HEK293 (cell line): ENCODE results near the gene PAAF1.

Experiments used
- CTCF ChIA-PET: fragments of 350-600 bp; formaldehyde crosslinking; extraction: SDS; loops from one replicate; lab custom pipeline; 2021; ENCODE audit warnings: antibody characterized with exemption; lab: Yijun Ruan, JAX
- POLR2A ChIA-PET: fragments of 300-600 bp; formaldehyde crosslinking; extraction: SDS; loops from one replicate; lab custom pipeline; 2020; ENCODE audit warnings: antibody characterized with exemption, inconsistent platforms; lab: Yijun Ruan, JAX
- H3K27ac ChIP-seq: fragments of 200-500 bp; sonication (Bioruptor generic); 2 replicates; pipeline ENCODE4 v1.5.1; 2014; ENCODE audit warnings: low read depth, low read length, control low read depth, inconsistent platforms; ENCODE audit errors: extremely low read depth
- H3K36me3 ChIP-seq, 2 experiments: fragments of 200-500 bp in 1 of 2; sonication (Bioruptor generic) in 1 of 2; 1 replicate in 1 of 2; 2 replicates in 1 of 2; pipeline ENCODE4 v1.5.1; 2014 to 2017; ENCODE audit warnings: inconsistent platforms in 2 of 2, low read length in 2 of 2; ENCODE audit not compliant: control insufficient read depth in 2 of 2, insufficient read depth in 1 of 2
- H3K4me1 ChIP-seq: fragments of 200-500 bp; sonication (Bioruptor generic); 2 replicates; pipeline ENCODE4 v1.5.1; 2014; ENCODE audit warnings: mild to moderate bottlenecking, low read length, inconsistent platforms; ENCODE audit not compliant: control insufficient read depth, insufficient read depth
- H3K4me3 ChIP-seq: 2 replicates; pipeline ENCODE4 v1.5.1; 2011; ENCODE audit warnings: low read depth, mild to moderate bottlenecking, control low read depth, low read length, moderate library complexity
- H3K9me3 ChIP-seq: fragments of 200-500 bp; sonication (Bioruptor generic); 2 replicates; pipeline ENCODE4 v1.5.1; 2014; ENCODE audit warnings: low read depth, low read length, inconsistent platforms; ENCODE audit not compliant: control insufficient read depth, insufficient read depth
- GLIS1 ChIP-seq: fragments of 450-650 bp; formaldehyde crosslinking; IDR thresholded peaks from 2 replicates; pipeline ENCODE4 v1.5.1; 2016; ENCODE audit warnings: missing biosample characterization, missing genetic modification characterization
- SETDB1 ChIP-seq: IDR thresholded peaks from one replicate; pipeline ENCODE4 v1.6.1; 2017; ENCODE audit warnings: mild to moderate bottlenecking, low read length, moderate library complexity, mixed read lengths; ENCODE audit not compliant: insufficient read length
- SP3 ChIP-seq: fragments of 450-650 bp; formaldehyde crosslinking; IDR thresholded peaks from 2 replicates; pipeline ENCODE4 v1.5.1; 2016; ENCODE audit warnings: missing biosample characterization, missing genetic modification characterization
- SP7 ChIP-seq: fragments of 450-650 bp; formaldehyde crosslinking; IDR thresholded peaks from 2 replicates; pipeline ENCODE4 v1.5.1; 2016; ENCODE audit warnings: missing biosample characterization, missing genetic modification characterization
- WT1 ChIP-seq: fragments of 450-650 bp; formaldehyde crosslinking; IDR thresholded peaks from 2 replicates; pipeline ENCODE4 v1.5.1; 2016; ENCODE audit warnings: missing biosample characterization, missing genetic modification characterization
- ZFHX2 ChIP-seq: fragments of 450-650 bp; formaldehyde crosslinking; conservative IDR thresholded peaks from 2 replicates; pipeline ENCODE4 v1.5.1; 2016; ENCODE audit warnings: missing biosample characterization, missing genetic modification characterization
- ZFP3 ChIP-seq: fragments of 450-650 bp; formaldehyde crosslinking; IDR thresholded peaks from 2 replicates; pipeline ENCODE4 v1.5.1; 2016; ENCODE audit warnings: low read depth, missing biosample characterization, missing genetic modification characterization
- ZNF138 ChIP-seq: fragments of 450-650 bp; formaldehyde crosslinking; IDR thresholded peaks from 2 replicates; pipeline ENCODE4 v1.5.1; 2016; ENCODE audit warnings: missing biosample characterization, missing genetic modification characterization, borderline replicate concordance
- ZNF146 ChIP-seq: fragments of 450-650 bp; formaldehyde crosslinking; IDR thresholded peaks from 2 replicates; pipeline ENCODE4 v1.5.1; 2016; ENCODE audit warnings: missing biosample characterization, missing genetic modification characterization
- ZNF19 ChIP-seq: fragments of 450-650 bp; formaldehyde crosslinking; IDR thresholded peaks from 2 replicates; pipeline ENCODE4; 2016; ENCODE audit warnings: missing biosample characterization, missing genetic modification characterization, low read depth
- ZNF202 ChIP-seq: fragments of 450-650 bp; formaldehyde crosslinking; IDR thresholded peaks from 2 replicates; pipeline ENCODE4 v1.5.1; 2016; ENCODE audit warnings: missing biosample characterization, missing genetic modification characterization, borderline replicate concordance
- ZNF214 ChIP-seq: fragments of 450-650 bp; formaldehyde crosslinking; IDR thresholded peaks from 2 replicates; pipeline ENCODE4 v1.5.1; 2017; ENCODE audit warnings: missing biosample characterization, mild to moderate bottlenecking, missing genetic modification characterization, borderline replicate concordance
- ZNF473 ChIP-seq: fragments of 450-650 bp; formaldehyde crosslinking; IDR thresholded peaks from 2 replicates; pipeline ENCODE4 v1.5.1; 2017; ENCODE audit warnings: missing biosample characterization, missing genetic modification characterization
- ZNF529 ChIP-seq: fragments of 450-650 bp; formaldehyde crosslinking; IDR thresholded peaks from 2 replicates; pipeline ENCODE4 v1.5.1; 2017; ENCODE audit warnings: missing genetic modification characterization, missing biosample characterization; ENCODE audit not compliant: insufficient replicate concordance
- ZNF530 ChIP-seq: fragments of 450-650 bp; formaldehyde crosslinking; IDR thresholded peaks from 2 replicates; pipeline ENCODE4 v1.5.1; 2016; ENCODE audit warnings: low read depth, missing biosample characterization, missing genetic modification characterization
- ZNF555 ChIP-seq: fragments of 450-650 bp; formaldehyde crosslinking; conservative IDR thresholded peaks from 2 replicates; pipeline ENCODE4 v1.5.1; 2017; ENCODE audit warnings: missing biosample characterization, mild to moderate bottlenecking, missing genetic modification characterization, inconsistent platforms
- ZNF658 ChIP-seq: fragments of 450-650 bp; formaldehyde crosslinking; IDR thresholded peaks from 2 replicates; pipeline ENCODE4; 2016; ENCODE audit warnings: missing biosample characterization, missing genetic modification characterization
- ZNF664 ChIP-seq: fragments of 450-650 bp; formaldehyde crosslinking; IDR thresholded peaks from 2 replicates; pipeline ENCODE4 v1.5.1; 2016; ENCODE audit warnings: missing biosample characterization, missing genetic modification characterization
- ZNF777 ChIP-seq: fragments of 450-650 bp; formaldehyde crosslinking; IDR thresholded peaks from 2 replicates; pipeline ENCODE4 v1.5.1; 2017; ENCODE audit warnings: missing biosample characterization, missing genetic modification characterization, borderline replicate concordance
- ZNF792 ChIP-seq: fragments of 450-650 bp; formaldehyde crosslinking; IDR thresholded peaks from 2 replicates; pipeline ENCODE4 v1.5.1; 2016; ENCODE audit warnings: missing biosample characterization, missing genetic modification characterization
- ZSCAN16 ChIP-seq: fragments of 450-650 bp; formaldehyde crosslinking; IDR thresholded peaks from 2 replicates; pipeline ENCODE4 v1.5.1; 2016; ENCODE audit warnings: missing biosample characterization, missing genetic modification characterization
- TF ChIP-seq, protein P1 (sequence below): fragments of 450-650 bp; formaldehyde crosslinking; IDR thresholded peaks from 2 replicates; pipeline ENCODE4 v1.5.1; 2016; ENCODE audit warnings: missing biosample characterization, missing genetic modification characterization, low read depth
- TF ChIP-seq, protein P2 (sequence below): fragments of 450-650 bp; formaldehyde crosslinking; IDR thresholded peaks from 2 replicates; pipeline ENCODE4 v1.5.1; 2016; ENCODE audit warnings: missing biosample characterization, missing genetic modification characterization
- TF ChIP-seq, protein P3 (sequence below): fragments of 450-650 bp; formaldehyde crosslinking; IDR thresholded peaks from 2 replicates; pipeline ENCODE4 v1.5.1; 2017; ENCODE audit warnings: missing biosample characterization, missing genetic modification characterization

PAAF1 gene

DNA sequence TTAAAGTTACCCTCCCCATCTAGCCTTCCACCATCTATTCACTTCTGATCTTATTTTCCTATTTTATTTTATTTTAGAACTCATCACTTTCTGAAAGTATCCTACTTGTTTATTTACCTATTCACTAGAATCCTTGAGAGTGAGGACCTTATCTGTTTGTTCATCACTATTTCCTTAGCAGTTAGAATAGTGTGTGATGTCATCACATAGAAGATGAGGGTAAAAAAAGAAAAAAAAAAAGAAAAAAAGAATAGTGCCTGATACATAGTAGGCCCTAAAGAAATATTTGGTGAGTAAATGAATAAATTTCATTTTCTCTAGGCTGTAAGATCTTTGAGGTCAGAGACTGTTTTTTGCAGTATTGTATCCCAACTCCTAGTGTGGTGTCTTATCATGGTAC, 36.7 kb downstream of the PAAF1 start:
- no peak overlapping the region for H3K4me3 ChIP-seq
- ChIA-PET POLR2A (no interaction called here), CTCF (interaction anchor here (0.7 kb wide), 1 partner anchor 1437 kb away, joined by 3 read pairs; no protein-coding TSS in a partner anchor)

GRCh38 chr11:73914284-73914683, 37.5 kb downstream of the PAAF1 start:
- ChIA-PET POLR2A (no interaction called here), CTCF (no interaction called here)
- Histone ChIP-seq H3K9me3 (no peaks in the 10 kb centered on the region), H3K4me1 (no peaks in the 10 kb centered on the region), H3K4me3 (no peak overlapping the region), H3K36me3 (peaks cover 11 to 79% of the 10 kb centered on the region in 2 experiments; a peak in 2 of 3 replicates), H3K27ac (no peak overlapping the region)
- TF ChIP-seq ZNF777 (tag by site-specific recombination): no peak
- TF ChIP-seq WT1 (tag by site-specific recombination): no peak
- no peak for TF ChIP-seq ZNF792

More for the DNA sequence above, 36.7 kb downstream of the PAAF1 start:
- no peaks in the 10 kb centered on the region for H3K9me3 ChIP-seq
- peaks cover 11 to 74% of the 10 kb centered on the region in 2 experiments; a peak in 2 of 3 replicates for H3K36me3 ChIP-seq
- no peaks in the 10 kb centered on the region for H3K4me1 ChIP-seq
- TF ChIP-seq SP3 (tag by site-specific recombination) (no peak), ZNF658 (tag by site-specific recombination) (no peak), ZNF530 (tag by site-specific recombination) (no peak), ZFP3 (tag by site-specific recombination) (no peak), ZNF138 (no peak), ZNF664 (no peak)
- TF ChIP-seq, protein P1, sequence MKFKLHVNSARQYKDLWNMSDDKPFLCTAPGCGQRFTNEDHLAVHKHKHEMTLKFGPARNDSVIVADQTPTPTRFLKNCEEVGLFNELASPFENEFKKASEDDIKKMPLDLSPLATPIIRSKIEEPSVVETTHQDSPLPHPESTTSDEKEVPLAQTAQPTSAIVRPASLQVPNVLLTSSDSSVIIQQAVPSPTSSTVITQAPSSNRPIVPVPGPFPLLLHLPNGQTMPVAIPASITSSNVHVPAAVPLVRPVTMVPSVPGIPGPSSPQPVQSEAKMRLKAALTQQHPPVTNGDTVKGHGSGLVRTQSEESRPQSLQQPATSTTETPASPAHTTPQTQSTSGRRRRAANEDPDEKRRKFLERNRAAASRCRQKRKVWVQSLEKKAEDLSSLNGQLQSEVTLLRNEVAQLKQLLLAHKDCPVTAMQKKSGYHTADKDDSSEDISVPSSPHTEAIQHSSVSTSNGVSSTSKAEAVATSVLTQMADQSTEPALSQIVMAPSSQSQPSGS (tag by site-specific recombination): peak; percentile 67; the same call in 1 of the 2 replicates
- H3K27ac ChIP-seq: no peak overlapping the region

GRCh38 chr11:73916435-73916834, 39.6 kb downstream of the PAAF1 start:
- H3K36me3 ChIP-seq: peaks cover 11 to 71% of the 10 kb centered on the region in 2 experiments; a peak in 2 of 3 replicates
- ChIA-PET CTCF (interaction anchor here (0.7 to 1.4 kb wide), 3 partner anchors 15 to 564 kb away, joined by 3 to 4 read pairs (median 4); no protein-coding TSS in a partner anchor), POLR2A (interaction anchor here (0.8 kb wide), 1 partner anchor 155 kb away, joined by 4 read pairs; the partner anchor contains the start of gene RAB6A)
- H3K4me1 ChIP-seq: no peaks in the 10 kb centered on the region
- no peak for TF ChIP-seq ZNF529 (tag by site-specific recombination)
- TF ChIP-seq, protein P2, sequence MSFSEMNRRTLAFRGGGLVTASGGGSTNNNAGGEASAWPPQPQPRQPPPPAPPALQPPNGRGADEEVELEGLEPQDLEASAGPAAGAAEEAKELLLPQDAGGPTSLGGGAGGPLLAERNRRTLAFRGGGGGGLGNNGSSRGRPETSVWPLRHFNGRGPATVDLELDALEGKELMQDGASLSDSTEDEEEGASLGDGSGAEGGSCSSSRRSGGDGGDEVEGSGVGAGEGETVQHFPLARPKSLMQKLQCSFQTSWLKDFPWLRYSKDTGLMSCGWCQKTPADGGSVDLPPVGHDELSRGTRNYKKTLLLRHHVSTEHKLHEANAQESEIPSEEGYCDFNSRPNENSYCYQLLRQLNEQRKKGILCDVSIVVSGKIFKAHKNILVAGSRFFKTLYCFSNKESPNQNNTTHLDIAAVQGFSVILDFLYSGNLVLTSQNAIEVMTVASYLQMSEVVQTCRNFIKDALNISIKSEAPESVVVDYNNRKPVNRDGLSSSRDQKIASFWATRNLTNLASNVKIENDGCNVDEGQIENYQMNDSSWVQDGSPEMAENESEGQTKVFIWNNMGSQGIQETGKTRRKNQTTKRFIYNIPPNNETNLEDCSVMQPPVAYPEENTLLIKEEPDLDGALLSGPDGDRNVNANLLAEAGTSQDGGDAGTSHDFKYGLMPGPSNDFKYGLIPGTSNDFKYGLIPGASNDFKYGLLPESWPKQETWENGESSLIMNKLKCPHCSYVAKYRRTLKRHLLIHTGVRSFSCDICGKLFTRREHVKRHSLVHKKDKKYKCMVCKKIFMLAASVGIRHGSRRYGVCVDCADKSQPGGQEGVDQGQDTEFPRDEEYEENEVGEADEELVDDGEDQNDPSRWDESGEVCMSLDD (tag by site-specific recombination): no peak
- no peak for TF ChIP-seq ZNF146
- TF ChIP-seq ZNF555 (tag by site-specific recombination): no peak
- no peak for TF ChIP-seq SP7 (tag by site-specific recombination)
- no peak for TF ChIP-seq ZNF19 (tag by site-specific recombination)
- no peak for TF ChIP-seq ZNF473 (tag by site-specific recombination)
- no peak for TF ChIP-seq GLIS1 (tag by site-specific recombination)
- TF ChIP-seq ZNF214 (tag by site-specific recombination): no peak
- TF ChIP-seq, protein P3, sequence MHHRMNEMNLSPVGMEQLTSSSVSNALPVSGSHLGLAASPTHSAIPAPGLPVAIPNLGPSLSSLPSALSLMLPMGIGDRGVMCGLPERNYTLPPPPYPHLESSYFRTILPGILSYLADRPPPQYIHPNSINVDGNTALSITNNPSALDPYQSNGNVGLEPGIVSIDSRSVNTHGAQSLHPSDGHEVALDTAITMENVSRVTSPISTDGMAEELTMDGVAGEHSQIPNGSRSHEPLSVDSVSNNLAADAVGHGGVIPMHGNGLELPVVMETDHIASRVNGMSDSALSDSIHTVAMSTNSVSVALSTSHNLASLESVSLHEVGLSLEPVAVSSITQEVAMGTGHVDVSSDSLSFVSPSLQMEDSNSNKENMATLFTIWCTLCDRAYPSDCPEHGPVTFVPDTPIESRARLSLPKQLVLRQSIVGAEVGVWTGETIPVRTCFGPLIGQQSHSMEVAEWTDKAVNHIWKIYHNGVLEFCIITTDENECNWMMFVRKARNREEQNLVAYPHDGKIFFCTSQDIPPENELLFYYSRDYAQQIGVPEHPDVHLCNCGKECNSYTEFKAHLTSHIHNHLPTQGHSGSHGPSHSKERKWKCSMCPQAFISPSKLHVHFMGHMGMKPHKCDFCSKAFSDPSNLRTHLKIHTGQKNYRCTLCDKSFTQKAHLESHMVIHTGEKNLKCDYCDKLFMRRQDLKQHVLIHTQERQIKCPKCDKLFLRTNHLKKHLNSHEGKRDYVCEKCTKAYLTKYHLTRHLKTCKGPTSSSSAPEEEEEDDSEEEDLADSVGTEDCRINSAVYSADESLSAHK (tag by site-specific recombination): no peak
- TF ChIP-seq ZNF202 (tag by site-specific recombination): no peak
- TF ChIP-seq SETDB1: no peak
- TF ChIP-seq ZFHX2 (tag by site-specific recombination): no peak
- no peak for TF ChIP-seq ZSCAN16 (tag by site-specific recombination)
- TF ChIP-seq, all 188 proteins: peak for 0
- H3K9me3 ChIP-seq: no peaks in the 10 kb centered on the region
- no peak overlapping the region for H3K27ac ChIP-seq
- H3K4me3 ChIP-seq: no peak overlapping the region
